ENCODE measurements around the gene SPATA32. TPM values are rescaled to one million over a fixed set of nuclear protein-coding genes. Genes with fewer than 3 reads are reported as not detected.

Gene SPATA32
- total and polyA plus RNA-seq, 2 donors from 2014 or later, result not detected

DNA sequence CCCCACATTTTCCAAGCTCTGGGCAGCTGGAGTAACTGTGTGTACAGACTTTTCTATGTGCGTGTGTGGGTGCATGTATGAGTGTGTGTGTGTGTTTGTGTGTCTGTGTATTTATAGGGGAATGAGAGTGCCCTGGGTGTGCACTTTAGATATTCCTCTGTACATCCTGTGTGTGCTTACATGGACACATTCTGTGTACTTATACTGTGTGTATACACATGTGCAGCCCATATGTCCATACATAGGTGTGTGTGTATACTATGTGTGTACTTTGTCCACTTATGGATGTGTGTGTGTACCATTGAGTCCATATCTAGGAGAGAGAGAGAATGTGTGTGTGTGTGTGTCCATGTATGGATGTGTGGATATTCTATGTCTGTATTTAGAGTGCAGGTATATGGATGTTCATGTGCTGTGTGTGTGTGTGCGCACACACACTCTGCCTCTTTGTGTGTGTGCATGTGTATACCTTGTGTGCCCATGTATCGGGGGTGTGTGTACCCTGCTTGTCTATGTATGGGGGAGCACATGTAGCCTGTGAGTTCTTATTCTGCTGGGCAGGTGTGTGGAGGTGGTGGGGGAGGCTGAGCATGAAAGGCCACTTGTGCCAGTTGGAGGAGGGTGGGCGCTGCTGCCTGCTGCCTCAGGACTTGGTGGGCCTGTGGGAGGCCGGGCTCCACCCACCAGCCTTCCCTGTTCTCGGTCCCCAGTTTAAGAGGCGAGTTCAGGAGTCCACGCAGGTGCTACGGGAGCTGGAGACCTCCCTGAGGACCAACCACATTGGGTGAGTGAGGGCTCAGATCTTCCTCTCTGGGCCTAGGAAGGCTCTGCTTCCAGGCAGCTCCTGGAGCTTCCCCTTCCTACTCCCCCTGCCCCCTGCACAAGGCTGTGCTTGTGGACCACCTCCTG lies 29.1 kb downstream of the SPATA32 start:
- intact Hi-C loops (cut with DNase I), result no loop called here
- FAIRE-seq, result no peak

DNA sequence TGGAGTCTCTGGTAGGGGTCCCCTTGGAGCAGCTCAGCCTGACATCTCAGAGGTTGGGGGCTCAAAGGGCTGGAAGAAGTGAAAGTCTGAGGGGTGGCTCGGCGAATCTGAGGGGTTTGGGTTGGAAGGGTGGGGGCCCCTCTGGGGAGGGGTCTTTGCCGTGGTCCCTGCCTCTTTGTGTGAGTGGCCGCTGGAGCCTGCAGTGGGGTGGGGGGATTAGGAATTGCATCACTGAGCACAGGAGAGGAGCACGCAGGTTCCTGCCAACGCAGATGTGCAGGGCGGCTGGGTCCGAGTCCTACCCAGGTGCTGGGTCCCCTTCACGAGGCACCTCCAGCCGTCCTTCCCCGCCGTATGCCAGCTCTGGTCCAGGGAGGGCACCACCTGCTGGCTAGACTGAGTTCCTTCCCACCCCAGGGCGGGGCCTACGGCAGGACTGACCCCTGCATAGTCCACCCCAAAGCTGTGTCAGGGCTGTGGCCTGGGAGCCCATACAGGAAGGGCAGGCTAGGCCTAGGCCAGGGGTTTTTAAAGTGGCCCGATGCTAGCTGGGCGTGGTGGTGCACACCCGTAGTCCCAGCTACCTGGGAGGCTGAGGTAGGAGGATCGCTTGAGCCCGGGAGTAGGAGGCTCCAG lies 30.3 kb downstream of the SPATA32 start:
- peak in 1 of 5 donors; percentile 53 for DNase-seq
- no peaks in the 10 kb centered on the region for H3K27me3 ChIP-seq (ENCODE audit: control insufficient read depth, insufficient read depth, low read length)
- H3K9me3 ChIP-seq (ENCODE audit: control insufficient read depth in 2 of 3, insufficient read depth in 1 of 3, low read length in 3 of 3), result no peaks in the 10 kb centered on the region
- H3K4me1 ChIP-seq (ENCODE audit: control insufficient read depth in 2 of 3, insufficient read depth in 2 of 3, low read depth in 1 of 3, low read length in 3 of 3), result peaks cover 0 to 2% (median 0%) of the 10 kb centered on the region in 3 donors
- H3K4me3 ChIP-seq (ENCODE audit: low read length in 3 of 3), result no peak overlapping the region
- FAIRE-seq, result no peak
- TF ChIP-seq, protein P1, sequence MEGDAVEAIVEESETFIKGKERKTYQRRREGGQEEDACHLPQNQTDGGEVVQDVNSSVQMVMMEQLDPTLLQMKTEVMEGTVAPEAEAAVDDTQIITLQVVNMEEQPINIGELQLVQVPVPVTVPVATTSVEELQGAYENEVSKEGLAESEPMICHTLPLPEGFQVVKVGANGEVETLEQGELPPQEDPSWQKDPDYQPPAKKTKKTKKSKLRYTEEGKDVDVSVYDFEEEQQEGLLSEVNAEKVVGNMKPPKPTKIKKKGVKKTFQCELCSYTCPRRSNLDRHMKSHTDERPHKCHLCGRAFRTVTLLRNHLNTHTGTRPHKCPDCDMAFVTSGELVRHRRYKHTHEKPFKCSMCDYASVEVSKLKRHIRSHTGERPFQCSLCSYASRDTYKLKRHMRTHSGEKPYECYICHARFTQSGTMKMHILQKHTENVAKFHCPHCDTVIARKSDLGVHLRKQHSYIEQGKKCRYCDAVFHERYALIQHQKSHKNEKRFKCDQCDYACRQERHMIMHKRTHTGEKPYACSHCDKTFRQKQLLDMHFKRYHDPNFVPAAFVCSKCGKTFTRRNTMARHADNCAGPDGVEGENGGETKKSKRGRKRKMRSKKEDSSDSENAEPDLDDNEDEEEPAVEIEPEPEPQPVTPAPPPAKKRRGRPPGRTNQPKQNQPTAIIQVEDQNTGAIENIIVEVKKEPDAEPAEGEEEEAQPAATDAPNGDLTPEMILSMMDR (IDR thresholded peaks at IDR 0.05; ENCODE audit: borderline replicate concordance, extremely low read depth, insufficient read depth), result no peak
- no peaks in the 10 kb centered on the region for H3K36me3 ChIP-seq (ENCODE audit: control insufficient read depth in 2 of 3, insufficient read depth in 3 of 3, low read length in 3 of 3)
- no peak overlapping the region for H3K9ac ChIP-seq (ENCODE audit: low read length in 3 of 3)
- H3K27ac ChIP-seq (ENCODE audit: low read depth in 2 of 2, low read length in 2 of 2), result no peak overlapping the region
- intact Hi-C loops (cut with DNase I), result no loop called here

More for the DNA sequence above, 29.1 kb downstream of the SPATA32 start:
- Histone ChIP-seq H3K27me3 (ENCODE audit: control insufficient read depth, insufficient read depth, low read length) (no peaks in the 10 kb centered on the region), H3K4me1 (ENCODE audit: control insufficient read depth in 2 of 3, insufficient read depth in 2 of 3, low read depth in 1 of 3, low read length in 3 of 3) (peaks cover 0 to 2% (median 0%) of the 10 kb centered on the region in 3 donors), H3K9me3 (ENCODE audit: control insufficient read depth in 2 of 3, insufficient read depth in 1 of 3, low read length in 3 of 3) (no peaks in the 10 kb centered on the region), H3K36me3 (ENCODE audit: control insufficient read depth in 2 of 3, insufficient read depth in 3 of 3, low read length in 3 of 3) (no peaks in the 10 kb centered on the region), H3K27ac (ENCODE audit: low read depth in 2 of 2, low read length in 2 of 2) (no peak overlapping the region), H3K4me3 (ENCODE audit: low read length in 3 of 3) (no peak overlapping the region), H3K9ac (ENCODE audit: low read length in 3 of 3) (no peak overlapping the region)
- DNase-seq, result peak in 1 of 5 donors; percentile 26
- TF ChIP-seq, protein P1 (IDR thresholded peaks at IDR 0.05; ENCODE audit: borderline replicate concordance, extremely low read depth, insufficient read depth), result no peak

DNA sequence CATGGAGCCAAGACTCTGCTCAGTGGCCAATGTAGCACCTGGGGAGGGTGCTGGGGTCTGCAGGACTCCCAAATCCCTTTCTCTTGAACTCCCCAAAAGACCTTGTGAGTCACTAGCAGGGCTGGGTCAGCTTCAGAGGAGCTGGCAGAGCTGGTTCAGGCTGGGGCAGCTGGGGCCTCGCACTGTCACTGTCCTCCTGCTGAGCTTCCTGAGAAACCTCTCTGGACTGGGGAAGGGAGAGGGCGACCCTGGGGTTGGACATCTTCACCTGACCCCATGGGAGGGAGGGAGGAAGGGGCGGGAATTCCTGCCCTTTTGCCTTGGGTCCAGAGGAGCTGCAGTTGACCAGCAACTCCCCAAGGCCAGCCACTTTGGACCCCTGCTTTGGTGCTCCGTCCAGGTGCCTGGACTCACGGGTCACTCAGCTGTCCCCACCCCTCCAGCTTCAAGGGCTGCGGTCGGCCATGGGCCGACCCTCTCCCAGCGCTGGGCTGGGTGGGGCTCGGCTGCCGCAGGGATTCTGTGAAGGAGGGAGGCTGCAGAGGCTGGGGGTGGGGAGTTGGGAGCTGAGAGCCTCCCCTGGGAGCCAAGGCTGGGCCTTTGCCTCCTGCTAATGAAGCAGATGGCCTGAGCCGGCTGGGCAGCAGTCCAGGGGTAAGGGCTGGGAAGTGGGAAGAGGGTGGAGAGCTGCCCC lies 31.0 kb downstream of the SPATA32 start:
- Histone ChIP-seq H3K27me3 (ENCODE audit: control insufficient read depth, insufficient read depth, low read length) (no peaks in the 10 kb centered on the region), H3K36me3 (ENCODE audit: control insufficient read depth in 2 of 3, insufficient read depth in 3 of 3, low read length in 3 of 3) (no peaks in the 10 kb centered on the region), H3K9ac (ENCODE audit: low read length in 3 of 3) (no peak overlapping the region), H3K27ac (ENCODE audit: low read depth in 2 of 2, low read length in 2 of 2) (no peak overlapping the region), H3K4me1 (ENCODE audit: control insufficient read depth in 2 of 3, insufficient read depth in 2 of 3, low read depth in 1 of 3, low read length in 3 of 3) (peaks cover 0 to 2% (median 0%) of the 10 kb centered on the region in 3 donors), H3K9me3 (ENCODE audit: control insufficient read depth in 2 of 3, insufficient read depth in 1 of 3, low read length in 3 of 3) (no peaks in the 10 kb centered on the region), H3K4me3 (ENCODE audit: low read length in 3 of 3) (no peak overlapping the region)
- intact Hi-C loops (cut with DNase I), result no loop called here
- TF ChIP-seq, protein P1 (IDR thresholded peaks at IDR 0.05; ENCODE audit: borderline replicate concordance, extremely low read depth, insufficient read depth), result no peak
- peak in 1 of 5 donors; percentile 55 for DNase-seq
- no peak for FAIRE-seq
